Colonic mucosa (tissue), 4 donors: Measurements from ENCODE around the gene SNRPB2. TPM values are rescaled to one million over a fixed set of nuclear protein-coding genes. Genes with fewer than 3 reads are reported as not detected.

ENCODE experiments used
- DNase-seq: peaks from one replicate; pipeline ENCODE4 v3.0.0-alpha.2; 2020
- H3K27ac ChIP-seq: fragments of 200-600 bp; one replicate; pipeline ENCODE4 v1.8.0; 2021
- H3K27me3 ChIP-seq: fragments of 200-600 bp; one replicate; pipeline ENCODE4 v1.8.0; 2021
- H3K36me3 ChIP-seq: fragments of 200-600 bp; one replicate; pipeline ENCODE4 v1.8.0; 2021
- H3K4me1 ChIP-seq: fragments of 200-600 bp; one replicate; pipeline ENCODE4 v1.8.0; 2021; ENCODE audit warnings: mild to moderate bottlenecking
- H3K4me3 ChIP-seq: fragments of 200-600 bp; one replicate; pipeline ENCODE4 v1.8.0; 2021
- H3K9ac ChIP-seq, 2 donors: one replicate each; pipeline ENCODE4 v1.7.0; 2013; ENCODE audit warnings: control low read depth in 2 of 2, low read depth in 2 of 2, low read length in 2 of 2
- H3K9me3 ChIP-seq: fragments of 200-600 bp; one replicate; pipeline ENCODE4 v1.8.0; 2021
- intact Hi-C: fragments of 100-400 bp; cut with DNase I; formaldehyde crosslinking; loops from one replicate; pipeline ENCODE4 v1.14.1; 2022
- total RNA-seq, 2 donors: library from RNA; stranded (reverse); fragmentation: NEBNext Ultra II Directional in 1 of 2; extraction: Animal tissue kit (Norgen Biotek cat#: 25700) in 1 of 2; gene quantifications; one replicate each; pipeline ENCODE4 v1.2.1, GENCODE V29; 2021
- TF ChIP-seq, protein P1 (sequence below): fragments of 200-600 bp; IDR thresholded peaks from one replicate; pipeline ENCODE4 v1.8.0; 2022; ENCODE audit warnings: antibody characterized with exemption, mild to moderate bottlenecking
- donor health status: healthy.
- donor health status: DM: no; HTN: no; CAD: no.
- donor health status: DM: no; HTN: no; CAD: no.

The SNRPB2 gene
- total RNA-seq, 2 donors from 2014 or later = 36.7 to 51.4 TPM

DNA sequence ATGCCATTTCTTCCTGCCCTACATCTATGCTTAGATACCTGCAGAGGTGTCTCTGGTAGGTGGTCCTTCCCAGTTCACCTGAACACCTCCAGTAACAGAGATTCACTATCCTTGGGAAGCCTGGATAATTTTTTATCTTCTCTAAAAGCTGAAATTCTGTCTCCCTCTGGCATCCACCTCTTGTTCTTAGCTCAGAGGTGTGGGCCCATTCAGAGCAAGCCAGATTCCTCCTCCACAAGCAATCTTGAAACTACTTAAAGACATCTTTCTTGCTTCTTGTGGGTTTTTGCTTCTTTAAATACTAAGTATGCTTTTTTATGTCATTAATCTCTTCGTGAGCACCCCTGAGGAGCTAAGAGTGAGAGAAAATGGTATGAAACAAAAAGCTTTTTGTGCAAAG, 10.4 kb upstream of the SNRPB2 start:
- Histone ChIP-seq H3K9me3 (no peaks in the 10 kb centered on the region), H3K36me3 (no peaks in the 10 kb centered on the region), H3K4me1 (no peaks in the 10 kb centered on the region), H3K27ac (no peak overlapping the region), H3K9ac (no peak overlapping the region), H3K4me3 (no peak overlapping the region), H3K27me3 (peaks cover 3% of the 10 kb centered on the region)
- intact Hi-C loops = no loop called here
- no peak for DNase-seq
- TF ChIP-seq, protein P1, sequence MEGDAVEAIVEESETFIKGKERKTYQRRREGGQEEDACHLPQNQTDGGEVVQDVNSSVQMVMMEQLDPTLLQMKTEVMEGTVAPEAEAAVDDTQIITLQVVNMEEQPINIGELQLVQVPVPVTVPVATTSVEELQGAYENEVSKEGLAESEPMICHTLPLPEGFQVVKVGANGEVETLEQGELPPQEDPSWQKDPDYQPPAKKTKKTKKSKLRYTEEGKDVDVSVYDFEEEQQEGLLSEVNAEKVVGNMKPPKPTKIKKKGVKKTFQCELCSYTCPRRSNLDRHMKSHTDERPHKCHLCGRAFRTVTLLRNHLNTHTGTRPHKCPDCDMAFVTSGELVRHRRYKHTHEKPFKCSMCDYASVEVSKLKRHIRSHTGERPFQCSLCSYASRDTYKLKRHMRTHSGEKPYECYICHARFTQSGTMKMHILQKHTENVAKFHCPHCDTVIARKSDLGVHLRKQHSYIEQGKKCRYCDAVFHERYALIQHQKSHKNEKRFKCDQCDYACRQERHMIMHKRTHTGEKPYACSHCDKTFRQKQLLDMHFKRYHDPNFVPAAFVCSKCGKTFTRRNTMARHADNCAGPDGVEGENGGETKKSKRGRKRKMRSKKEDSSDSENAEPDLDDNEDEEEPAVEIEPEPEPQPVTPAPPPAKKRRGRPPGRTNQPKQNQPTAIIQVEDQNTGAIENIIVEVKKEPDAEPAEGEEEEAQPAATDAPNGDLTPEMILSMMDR = no peak

DNA sequence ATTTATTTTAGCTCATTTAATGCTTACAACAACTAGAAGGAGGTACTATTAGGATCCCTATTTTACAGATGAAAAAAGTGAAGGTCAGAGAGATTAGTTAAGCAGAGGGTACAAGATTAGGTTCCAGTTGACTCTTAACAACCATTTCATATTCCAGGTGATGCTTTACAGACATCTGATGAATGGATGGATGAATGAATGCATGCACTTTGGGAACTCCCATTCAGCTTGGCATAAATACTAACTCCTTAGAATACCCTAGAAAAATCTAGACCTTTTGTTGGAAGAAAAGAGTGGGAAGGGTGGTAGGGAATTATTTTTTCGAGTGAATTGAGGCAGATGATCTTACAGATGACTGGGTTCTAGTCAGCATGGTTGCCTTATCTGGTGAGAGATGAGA, 746 bp upstream of the SNRPB2 start:
- no peak for DNase-seq
- Histone ChIP-seq H3K36me3 (no peaks in the 10 kb centered on the region), H3K9me3 (no peaks in the 10 kb centered on the region), H3K9ac (no peak overlapping the region), H3K4me3 (peak overlapping the region; percentile 93), H3K27ac (no peak overlapping the region), H3K27me3 (peaks cover 7% of the 10 kb centered on the region), H3K4me1 (no peaks in the 10 kb centered on the region)
- TF ChIP-seq, protein P1 = no peak
- intact Hi-C loops = no loop called here

DNA sequence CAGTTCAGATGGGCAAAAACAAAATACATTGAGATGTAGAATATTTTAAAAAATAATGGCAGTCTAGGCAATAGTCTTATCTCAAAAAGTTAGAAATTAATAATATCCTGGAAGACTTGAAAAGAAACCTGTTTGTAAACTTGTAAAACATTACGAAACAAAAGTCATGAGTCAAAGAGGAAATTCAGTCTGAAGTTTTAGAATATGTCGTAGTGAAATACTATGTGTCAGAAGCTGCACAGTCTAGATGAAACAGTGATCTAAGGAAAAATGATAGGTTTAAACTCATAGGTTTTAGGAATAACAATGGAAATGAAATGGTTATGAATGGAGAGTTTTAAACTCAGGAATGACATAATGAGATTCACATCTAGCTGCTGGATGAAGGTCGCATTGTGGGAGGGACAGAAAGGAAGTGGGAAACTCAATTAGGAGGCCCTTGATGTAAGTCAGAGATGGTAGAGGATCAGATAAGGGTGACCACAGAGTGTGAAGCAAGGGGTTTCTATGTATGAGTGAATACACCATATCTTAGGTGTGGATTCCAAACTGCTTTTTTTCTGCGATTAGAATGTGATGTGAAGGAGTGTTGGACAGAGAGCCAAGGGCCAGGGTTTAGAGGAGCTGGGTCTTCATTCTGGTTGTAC, 2.8 kb downstream of the SNRPB2 start:
- intact Hi-C loops = no loop called here
- no peak for DNase-seq
- Histone ChIP-seq H3K27me3 (no peaks in the 10 kb centered on the region), H3K36me3 (no peaks in the 10 kb centered on the region), H3K9me3 (no peaks in the 10 kb centered on the region), H3K27ac (no peak overlapping the region), H3K9ac (no peak overlapping the region), H3K4me3 (no peak overlapping the region), H3K4me1 (no peaks in the 10 kb centered on the region)
- TF ChIP-seq, protein P1 = no peak

DNA sequence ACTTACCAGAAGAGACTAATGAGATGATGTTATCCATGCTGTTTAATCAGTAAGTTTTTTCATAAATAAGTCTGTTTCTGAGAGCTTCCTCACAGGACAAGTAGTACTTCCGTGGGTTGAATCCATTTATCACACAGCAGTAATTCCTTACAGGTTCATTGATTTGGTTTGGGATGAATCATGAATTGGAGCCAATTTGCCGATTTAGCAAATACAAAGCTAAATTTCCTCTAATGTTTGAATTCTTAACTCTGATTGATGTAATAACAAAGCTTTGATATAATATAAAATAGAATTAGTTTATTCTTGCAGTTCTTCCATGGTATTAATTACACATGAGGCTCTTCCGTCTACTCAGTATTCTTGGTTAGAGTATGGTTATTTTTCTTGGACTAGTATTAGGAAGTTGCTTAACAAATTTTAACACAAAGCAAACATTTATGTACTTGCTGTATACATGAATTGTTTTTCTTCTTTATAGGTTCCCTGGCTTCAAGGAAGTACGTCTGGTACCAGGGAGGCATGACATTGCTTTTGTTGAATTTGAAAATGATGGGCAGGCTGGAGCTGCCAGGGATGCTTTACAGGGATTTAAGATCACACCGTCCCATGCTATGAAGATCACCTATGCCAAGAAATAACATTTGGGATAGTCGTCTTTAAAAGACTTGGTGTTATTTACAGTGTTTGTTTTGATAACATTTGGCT, 10.7 kb downstream of the SNRPB2 start:
- Histone ChIP-seq H3K9ac (no peak overlapping the region), H3K4me3 (no peak overlapping the region), H3K27me3 (no peaks in the 10 kb centered on the region), H3K27ac (no peak overlapping the region), H3K4me1 (no peaks in the 10 kb centered on the region), H3K9me3 (no peaks in the 10 kb centered on the region), H3K36me3 (no peaks in the 10 kb centered on the region)
- intact Hi-C loops = no loop called here
- DNase-seq = no peak
- TF ChIP-seq, protein P1 = no peak

DNA sequence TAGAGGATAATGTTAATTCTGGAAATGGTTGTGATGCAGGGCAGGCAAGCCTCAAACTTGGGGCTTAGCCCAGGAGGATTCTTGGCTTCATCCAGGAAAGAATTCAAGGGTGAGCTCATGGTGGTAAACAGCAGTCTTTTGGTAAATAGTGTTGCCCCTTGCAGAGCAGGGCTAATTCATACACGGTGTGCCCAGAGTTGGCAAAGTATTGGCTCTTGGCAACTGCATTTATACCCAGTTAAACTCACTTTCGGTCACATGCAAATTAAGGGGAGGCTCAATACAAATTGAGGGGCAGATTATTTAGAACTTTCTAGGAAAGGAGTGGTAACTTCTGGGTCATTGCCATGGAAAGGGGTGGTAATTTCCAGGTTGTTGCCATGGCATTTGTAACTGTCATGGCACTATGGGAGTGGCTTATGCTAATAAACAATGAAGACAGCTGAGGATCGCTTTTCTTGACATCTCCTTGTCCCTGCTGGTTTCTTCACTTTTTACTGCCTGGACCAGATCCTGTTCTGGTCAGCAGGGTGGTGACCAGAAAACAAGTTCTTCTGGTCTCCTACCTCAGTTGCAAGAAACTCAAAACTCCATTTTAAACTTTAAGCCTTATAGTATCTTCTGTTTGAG, 14.5 kb downstream of the SNRPB2 start:
- TF ChIP-seq, protein P1 = no peak
- Histone ChIP-seq H3K4me1 (no peaks in the 10 kb centered on the region), H3K27me3 (no peaks in the 10 kb centered on the region), H3K36me3 (no peaks in the 10 kb centered on the region), H3K4me3 (no peak overlapping the region), H3K9ac (no peak overlapping the region), H3K9me3 (no peaks in the 10 kb centered on the region), H3K27ac (no peak overlapping the region)
- intact Hi-C loops = no loop called here
- DNase-seq = no peak
